HL-60/S4 treated with retinoic acid at 250 ng/mL for 4 days and 3 days (cell line): ENCODE data around the gene SMIM45.

Experiments used
- in situ Hi-C: fragments of 300-500 bp; cut with MboI; formaldehyde crosslinking; loops from 2 replicates; pipeline ENCODE4 v1.7.0; 2022; ENCODE audit warnings: low sequenced_read_pairs

SMIM45 gene

DNA sequence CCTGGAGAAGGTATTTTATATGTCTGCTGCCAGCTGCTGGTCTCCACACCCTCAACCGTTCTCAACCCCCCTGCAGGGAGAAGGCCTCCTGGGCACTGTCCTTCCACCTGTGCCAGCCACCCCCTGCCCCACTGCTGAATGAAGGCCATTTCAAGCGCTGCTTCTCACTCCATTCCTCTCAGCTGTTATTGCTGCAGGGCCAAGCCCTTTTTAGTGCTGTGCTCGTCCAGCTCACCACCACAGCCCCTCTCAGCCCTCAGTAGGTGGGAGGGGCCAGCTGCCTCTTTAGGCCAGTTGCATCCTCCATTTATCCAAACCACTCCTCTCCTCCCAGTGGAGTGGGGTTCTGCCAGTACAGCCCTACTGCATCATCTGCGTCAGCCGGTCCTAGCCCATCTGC lies 44.9 kb downstream of the SMIM45 start:
- in situ Hi-C loops, result no loop called here

DNA sequence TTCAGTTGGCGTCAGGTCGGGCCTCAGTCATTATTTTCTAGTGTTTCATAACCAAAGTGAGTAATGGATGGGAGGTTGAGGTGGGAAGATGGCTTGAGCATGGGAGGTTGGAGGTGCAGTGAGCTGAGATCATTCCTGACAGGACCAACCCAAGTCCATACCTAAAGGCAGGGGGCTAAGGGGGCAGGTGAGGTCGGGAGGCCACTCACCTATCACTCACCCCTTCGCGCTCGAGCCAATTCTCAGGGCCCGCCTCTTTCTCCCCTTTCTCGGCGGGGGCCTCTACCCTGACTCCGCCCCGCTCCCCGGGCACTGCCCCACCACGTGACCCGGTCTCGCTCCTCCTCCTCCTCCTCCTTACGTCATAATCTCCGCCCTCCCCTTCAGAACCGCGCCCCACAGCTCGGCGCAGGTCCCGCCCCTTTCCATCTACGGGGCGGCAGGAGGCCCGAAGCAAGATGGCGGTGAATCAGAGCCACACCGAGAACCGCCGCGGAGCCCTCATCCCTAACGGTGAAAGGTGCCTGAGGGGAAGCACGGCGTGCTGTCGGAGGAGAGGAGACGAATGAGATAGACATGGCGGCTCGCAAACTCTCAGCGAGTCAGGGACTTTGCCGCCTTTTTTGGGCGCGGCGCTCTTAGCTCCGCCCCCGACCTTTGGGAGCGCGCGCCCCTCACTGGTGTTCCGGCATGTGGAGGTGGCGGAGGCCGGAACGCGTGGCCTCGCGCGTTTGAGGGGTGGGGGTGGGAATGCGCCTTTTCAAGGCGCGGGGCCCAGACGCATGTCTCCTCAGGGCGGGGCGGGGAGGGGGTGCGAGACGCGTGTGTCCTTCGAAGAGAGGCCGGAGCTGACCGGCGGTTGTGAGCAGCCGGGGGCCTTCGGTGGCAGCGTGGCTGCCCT lies 46.7 kb downstream of the SMIM45 start, which contains the start of gene WBP2NL:
Gene WBP2NL, plus strand, starts transcription at position 428 of the 901 bp plus-strand sequence. Its CDS starts 31 bp downstream, at position 459.
- in situ Hi-C loops, result no loop called here

DNA sequence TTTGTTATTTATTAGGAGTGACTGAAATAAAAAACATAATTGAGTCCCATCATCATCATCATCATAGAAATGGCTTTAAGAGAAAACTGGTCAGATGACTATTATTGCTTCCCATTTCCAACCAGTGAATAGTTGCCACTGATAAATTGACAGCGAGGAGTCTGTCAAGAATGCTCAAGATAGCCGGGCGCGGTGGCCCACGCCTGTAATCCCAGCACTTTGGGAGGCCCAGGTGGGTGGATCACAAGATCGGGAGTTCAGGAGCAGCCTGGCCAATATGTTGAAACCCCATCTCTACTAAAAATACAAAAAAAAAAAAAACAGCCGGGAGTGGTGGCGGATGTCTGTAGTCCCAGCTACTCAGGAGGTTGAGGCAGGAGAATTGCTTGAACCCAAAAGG lies 48.5 kb downstream of the SMIM45 start:
- in situ Hi-C loops, result no loop called here

DNA sequence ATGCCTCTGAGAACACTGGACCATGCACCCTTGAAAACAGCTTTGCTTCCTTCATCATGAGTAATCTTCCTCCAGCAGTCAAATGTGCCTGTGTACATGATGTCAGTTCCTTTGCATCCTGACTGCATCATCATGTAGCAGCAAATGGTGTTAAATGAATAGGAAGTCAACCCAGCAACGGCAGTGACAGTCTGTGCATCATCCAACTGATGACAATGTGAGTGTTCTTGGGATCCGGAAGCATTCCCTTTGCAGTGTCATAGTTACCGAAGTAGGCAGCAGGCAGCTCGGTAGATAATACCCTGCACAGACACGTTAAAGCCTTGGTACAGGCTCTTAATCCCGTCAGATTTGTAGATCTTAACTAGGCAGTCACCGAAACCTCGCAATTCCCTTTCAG lies 49.2 kb downstream of the SMIM45 start:
- in situ Hi-C loops, result no loop called here

DNA sequence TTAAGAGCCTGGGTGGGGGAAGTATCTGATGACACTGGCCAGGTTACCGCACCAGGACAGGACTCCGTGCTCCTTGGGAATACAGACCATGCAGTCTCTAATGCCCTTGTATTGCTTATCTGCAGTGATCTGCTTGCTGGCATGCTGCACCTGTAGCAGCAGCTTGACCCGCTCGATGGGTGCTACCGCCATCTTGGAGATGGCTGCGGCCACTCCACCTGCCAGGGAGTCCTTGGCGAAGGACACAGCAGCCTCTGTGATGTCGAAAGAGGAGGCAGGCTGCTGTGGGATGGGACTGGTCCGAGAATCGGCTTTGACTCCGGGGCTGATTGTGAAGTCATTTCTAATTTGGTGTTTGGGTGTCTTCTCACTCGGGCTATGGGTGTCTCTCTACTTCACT lies 49.8 kb downstream of the SMIM45 start:
- in situ Hi-C loops, result no loop called here

DNA sequence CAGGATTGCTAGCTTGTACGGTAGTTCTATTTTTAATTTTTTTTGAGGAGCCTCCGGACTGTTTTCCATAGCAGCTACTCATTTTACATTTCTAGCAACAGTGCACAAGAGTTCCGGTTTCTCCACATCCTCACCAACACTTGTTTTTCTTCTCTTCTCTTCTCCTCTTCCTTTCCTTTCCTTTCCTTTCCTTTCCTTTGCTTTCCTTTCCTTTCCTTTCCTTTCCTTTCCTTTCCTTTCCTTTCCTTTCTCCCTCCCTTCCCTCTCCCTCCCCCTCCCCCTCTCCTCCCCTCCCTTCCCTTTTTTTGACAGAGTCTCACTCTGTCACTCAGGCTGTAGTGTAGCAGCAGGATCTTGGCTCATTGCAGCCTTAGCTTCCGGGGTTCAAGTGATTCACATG lies 56.0 kb downstream of the SMIM45 start:
- in situ Hi-C loops, result no loop called here
